WERI-Rb-1 (cell line): ENCODE data around the gene SF3B3.
"Not testable (repeated sequence)": the region's sequence is repeated elsewhere in the genome, so short reads cannot be mapped to it uniquely, and the experiment has no call there.

ENCODE experiments used
- DNase-seq: peaks from one replicate; pipeline ENCODE4 v3.0.0-alpha.2; 2020
- H3K27ac ChIP-seq: fragments of 250-450 bp; sonication (Bioruptor Pico); 2 replicates; pipeline ENCODE4 v1.5.1; 2020; ENCODE audit warnings: mild to moderate bottlenecking, moderate library complexity
- H3K27me3 ChIP-seq: fragments of 250-450 bp; sonication (Bioruptor Pico); 2 replicates; pipeline ENCODE4 v1.5.1; 2021; ENCODE audit warnings: mild to moderate bottlenecking, low read depth, moderate library complexity; ENCODE audit not compliant: insufficient read depth, severe bottlenecking
- H3K36me3 ChIP-seq: fragments of 250-450 bp; sonication (Bioruptor Pico); 2 replicates; pipeline ENCODE4 v1.5.1; 2020; ENCODE audit warnings: mild to moderate bottlenecking, moderate library complexity
- H3K4me3 ChIP-seq: 2 replicates; pipeline ENCODE4 v1.5.1; 2011; ENCODE audit warnings: low read depth, mild to moderate bottlenecking, control low read depth, low read length
- H3K9me3 ChIP-seq: fragments of 250-450 bp; sonication (Bioruptor Pico); 2 replicates; pipeline ENCODE4 v1.5.1; 2021; ENCODE audit warnings: mild to moderate bottlenecking, moderate library complexity; ENCODE audit not compliant: severe bottlenecking
- TF ChIP-seq, protein P1 (sequence below): IDR thresholded peaks from 2 replicates; pipeline ENCODE4 v1.5.1; 2011; ENCODE audit warnings: low read depth, mild to moderate bottlenecking, control low read depth, inconsistent platforms, low read length

The SF3B3 gene

DNA sequence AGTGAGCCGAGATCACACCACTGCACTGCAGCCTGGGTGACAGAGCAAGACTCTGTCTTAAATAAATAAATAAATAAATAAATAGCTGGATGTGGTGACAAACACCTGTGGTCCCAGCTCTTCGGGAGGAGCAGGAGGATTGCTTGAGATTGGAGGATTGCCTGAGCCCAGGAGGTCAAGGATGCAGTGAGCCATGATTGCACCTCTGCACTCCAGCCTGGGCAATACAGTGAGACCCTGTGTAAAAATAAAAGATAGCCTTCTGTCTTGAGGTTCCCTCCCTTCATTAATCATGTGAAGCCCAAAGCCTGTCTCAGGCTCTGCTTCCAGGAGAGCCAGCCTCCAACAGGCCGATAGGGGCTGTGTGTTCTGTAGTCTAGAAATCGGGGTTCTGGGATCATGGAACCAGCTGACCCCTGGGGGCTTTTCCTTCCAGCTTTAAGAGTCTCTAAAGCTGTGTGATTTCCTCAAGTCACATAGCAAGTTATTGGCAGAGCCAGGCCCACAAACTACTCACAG, 88.2 kb downstream of the SF3B3 start:
- TF ChIP-seq, protein P1, sequence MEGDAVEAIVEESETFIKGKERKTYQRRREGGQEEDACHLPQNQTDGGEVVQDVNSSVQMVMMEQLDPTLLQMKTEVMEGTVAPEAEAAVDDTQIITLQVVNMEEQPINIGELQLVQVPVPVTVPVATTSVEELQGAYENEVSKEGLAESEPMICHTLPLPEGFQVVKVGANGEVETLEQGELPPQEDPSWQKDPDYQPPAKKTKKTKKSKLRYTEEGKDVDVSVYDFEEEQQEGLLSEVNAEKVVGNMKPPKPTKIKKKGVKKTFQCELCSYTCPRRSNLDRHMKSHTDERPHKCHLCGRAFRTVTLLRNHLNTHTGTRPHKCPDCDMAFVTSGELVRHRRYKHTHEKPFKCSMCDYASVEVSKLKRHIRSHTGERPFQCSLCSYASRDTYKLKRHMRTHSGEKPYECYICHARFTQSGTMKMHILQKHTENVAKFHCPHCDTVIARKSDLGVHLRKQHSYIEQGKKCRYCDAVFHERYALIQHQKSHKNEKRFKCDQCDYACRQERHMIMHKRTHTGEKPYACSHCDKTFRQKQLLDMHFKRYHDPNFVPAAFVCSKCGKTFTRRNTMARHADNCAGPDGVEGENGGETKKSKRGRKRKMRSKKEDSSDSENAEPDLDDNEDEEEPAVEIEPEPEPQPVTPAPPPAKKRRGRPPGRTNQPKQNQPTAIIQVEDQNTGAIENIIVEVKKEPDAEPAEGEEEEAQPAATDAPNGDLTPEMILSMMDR: no peak
- H3K27ac ChIP-seq: no peak overlapping the region
- DNase-seq: no peak
- H3K27me3 ChIP-seq: no peaks in the 10 kb centered on the region
- H3K36me3 ChIP-seq: no peaks in the 10 kb centered on the region
- no peak overlapping the region for H3K4me3 ChIP-seq
- H3K9me3 ChIP-seq: no peaks in the 10 kb centered on the region

DNA sequence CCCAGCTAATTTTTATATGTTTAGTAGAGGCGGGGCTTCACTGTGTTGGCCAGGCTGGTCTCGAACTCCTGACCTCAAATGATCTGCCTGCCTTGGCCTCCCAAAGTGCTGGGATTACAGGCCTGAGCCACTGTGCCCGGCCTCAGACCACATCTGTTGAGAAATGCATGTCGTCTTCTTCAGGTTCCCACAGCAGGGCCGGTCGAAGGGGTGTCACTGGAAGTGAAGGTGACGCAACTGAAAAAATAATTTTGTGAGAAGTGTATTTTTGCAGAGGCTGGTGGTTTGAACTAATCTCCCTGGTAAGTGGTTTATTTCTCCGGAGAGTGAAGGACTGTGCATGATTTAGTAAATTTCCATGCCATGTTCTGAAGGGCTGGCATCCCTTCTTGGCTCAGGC, 89.3 kb downstream of the SF3B3 start:
- no peaks in the 10 kb centered on the region for H3K36me3 ChIP-seq
- TF ChIP-seq, protein P1: no peak
- H3K27me3 ChIP-seq: no peaks in the 10 kb centered on the region
- no peak overlapping the region for H3K4me3 ChIP-seq
- DNase-seq: no peak
- no peak overlapping the region for H3K27ac ChIP-seq
- H3K9me3 ChIP-seq: no peaks in the 10 kb centered on the region

DNA sequence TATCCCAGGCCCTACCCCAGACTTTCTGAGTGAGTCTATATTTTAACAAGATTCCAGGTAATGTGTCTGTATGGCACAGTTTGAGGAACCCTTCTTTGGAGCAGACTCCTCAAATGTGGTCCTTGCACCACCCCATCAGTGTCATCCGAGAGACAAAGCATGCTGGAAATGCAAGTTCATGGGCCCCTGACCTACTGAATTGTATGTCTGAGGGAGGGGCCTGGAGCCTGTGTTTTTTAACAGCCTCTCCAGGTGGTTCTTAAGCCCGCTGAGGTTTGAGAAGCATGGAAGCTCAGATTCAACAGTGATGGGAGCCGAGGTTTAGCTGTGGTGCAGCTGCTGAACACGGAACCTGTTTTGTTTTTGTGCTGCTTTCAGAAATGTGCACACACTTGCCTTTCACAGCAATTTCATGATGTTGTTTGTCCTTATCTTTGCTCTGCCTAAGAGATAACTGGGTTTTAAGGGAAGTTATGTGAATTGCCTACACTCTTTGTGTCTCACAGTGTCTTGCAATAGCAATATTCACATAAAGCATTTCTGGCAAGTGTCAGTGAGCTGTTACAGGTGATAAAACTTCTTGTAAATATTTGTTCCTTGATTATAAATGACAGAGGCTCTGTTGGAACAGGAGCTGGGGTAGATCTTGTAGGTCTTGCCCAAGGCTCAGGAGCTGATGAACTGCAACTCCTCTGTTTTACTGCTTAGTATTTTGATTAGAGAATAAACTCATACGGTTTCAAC, 90.8 kb downstream of the SF3B3 start:
- Histone ChIP-seq H3K4me3 (no peak overlapping the region), H3K27ac (no peak overlapping the region), H3K27me3 (no peaks in the 10 kb centered on the region), H3K9me3 (no peaks in the 10 kb centered on the region), H3K36me3 (no peaks in the 10 kb centered on the region)
- no peak for DNase-seq
- TF ChIP-seq, protein P1: no peak

DNA sequence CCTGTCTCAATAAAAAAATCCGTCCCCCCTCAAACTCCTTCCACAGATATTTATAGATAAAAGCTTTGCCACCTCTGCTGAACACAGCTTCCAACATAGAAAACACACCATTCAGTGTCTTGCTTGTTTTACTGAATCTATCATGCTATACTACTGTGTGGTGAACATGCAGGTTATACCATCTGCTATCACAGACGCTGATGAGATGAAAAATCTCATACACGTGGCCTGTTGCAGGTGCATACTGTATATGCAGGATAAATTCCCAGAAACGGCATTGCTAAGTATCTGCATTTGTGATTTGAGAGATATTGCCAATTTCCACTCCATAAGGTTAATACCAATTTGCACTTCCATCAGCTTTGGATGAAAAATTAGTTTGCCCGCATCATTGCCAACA, 92.3 kb downstream of the SF3B3 start:
- H3K9me3 ChIP-seq: no peaks in the 10 kb centered on the region
- DNase-seq: no peak

DNA sequence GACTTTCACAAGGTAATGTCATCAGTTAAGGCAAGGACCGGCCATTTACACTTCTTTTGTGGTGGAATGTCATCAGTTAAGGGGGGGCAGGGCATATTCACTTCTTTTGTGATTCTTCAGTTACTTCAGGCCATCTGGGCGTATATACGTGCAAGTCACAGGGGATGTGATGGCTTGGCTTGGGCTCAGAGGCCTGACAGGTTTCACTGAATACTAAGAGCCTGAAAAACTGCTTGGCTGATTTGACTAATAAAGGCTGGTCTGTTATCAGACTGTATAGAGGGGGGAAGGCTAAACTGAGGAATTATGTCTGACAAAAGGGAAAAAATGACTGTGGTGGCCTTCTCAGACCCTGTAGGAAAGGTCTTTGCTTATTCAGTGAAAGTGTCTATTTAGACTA, 98.2 kb downstream of the SF3B3 start:
- H3K27ac ChIP-seq, H3K9me3 ChIP-seq, H3K36me3 ChIP-seq, H3K27me3 ChIP-seq, DNase-seq, H3K4me3 ChIP-seq: not testable (repeated sequence)

More for the DNA sequence above, 92.3 kb downstream of the SF3B3 start:
- TF ChIP-seq, protein P1: no peak
- no peak overlapping the region for H3K4me3 ChIP-seq
- no peaks in the 10 kb centered on the region for H3K36me3 ChIP-seq
- no peaks in the 10 kb centered on the region for H3K27me3 ChIP-seq
- H3K27ac ChIP-seq: no peak overlapping the region
